ENCODE data around the gene SNX24.

The SNX24 gene

DNA sequence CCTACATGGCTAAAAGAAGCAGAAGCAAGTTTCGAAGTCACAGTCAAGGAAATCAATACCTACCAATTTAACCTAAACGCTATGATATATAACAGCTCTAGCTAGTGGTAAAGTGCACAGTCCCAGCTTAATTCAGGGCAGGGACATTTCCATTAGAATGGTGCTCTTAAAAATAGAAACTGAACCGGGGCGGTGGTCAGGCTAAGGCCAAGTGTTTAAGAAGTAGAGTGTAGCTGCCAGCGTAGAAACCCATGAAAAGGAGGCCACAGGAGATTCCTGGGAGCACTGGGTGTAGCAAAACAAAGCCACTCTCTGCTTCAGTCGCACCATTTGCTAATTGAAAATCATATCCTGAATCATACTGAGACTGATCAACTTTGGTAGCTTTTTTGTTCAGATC is 162.3 kb downstream of the SNX24 start:
- no peak for DNase-seq
- Mint-ChIP-seq H3K4me1 (no peaks in the 10 kb centered on the region), H3K9me3 (no peaks in the 10 kb centered on the region), H3K36me3 (ENCODE audit: low read depth) (peaks cover 16% of the 10 kb centered on the region), H3K4me3 (no peak overlapping the region), H3K27me3 (ENCODE audit: low read depth, poor library complexity) (peaks cover 3% of the 10 kb centered on the region), H3K27ac (no peak overlapping the region)
- TF ChIP-seq, protein P1, sequence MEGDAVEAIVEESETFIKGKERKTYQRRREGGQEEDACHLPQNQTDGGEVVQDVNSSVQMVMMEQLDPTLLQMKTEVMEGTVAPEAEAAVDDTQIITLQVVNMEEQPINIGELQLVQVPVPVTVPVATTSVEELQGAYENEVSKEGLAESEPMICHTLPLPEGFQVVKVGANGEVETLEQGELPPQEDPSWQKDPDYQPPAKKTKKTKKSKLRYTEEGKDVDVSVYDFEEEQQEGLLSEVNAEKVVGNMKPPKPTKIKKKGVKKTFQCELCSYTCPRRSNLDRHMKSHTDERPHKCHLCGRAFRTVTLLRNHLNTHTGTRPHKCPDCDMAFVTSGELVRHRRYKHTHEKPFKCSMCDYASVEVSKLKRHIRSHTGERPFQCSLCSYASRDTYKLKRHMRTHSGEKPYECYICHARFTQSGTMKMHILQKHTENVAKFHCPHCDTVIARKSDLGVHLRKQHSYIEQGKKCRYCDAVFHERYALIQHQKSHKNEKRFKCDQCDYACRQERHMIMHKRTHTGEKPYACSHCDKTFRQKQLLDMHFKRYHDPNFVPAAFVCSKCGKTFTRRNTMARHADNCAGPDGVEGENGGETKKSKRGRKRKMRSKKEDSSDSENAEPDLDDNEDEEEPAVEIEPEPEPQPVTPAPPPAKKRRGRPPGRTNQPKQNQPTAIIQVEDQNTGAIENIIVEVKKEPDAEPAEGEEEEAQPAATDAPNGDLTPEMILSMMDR (IDR thresholded peaks at IDR 0.05) = no peak

DNA sequence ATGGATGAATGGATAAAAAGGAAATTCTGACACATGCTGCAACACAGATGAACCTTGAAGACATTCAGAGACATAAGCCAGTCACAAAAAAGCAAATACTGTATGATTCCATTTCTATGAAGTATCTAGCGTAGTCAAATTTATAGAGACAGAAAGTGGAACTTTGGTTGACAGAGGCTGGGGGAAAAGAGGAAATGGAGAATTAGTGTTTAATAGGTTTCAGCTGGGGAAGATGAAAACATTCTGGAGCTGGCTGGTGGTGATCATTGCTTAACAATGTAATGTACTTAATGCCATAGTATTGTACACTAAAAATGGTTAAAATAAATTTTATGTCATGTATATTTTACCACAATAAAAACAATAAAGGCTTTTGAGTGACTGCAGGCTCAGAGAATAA is 166.9 kb downstream of the SNX24 start:
- TF ChIP-seq, protein P1 (IDR thresholded peaks at IDR 0.05) = no peak
- no peak for DNase-seq
- Mint-ChIP-seq H3K4me3 (no peak overlapping the region), H3K4me1 (no peaks in the 10 kb centered on the region), H3K36me3 (ENCODE audit: low read depth) (peaks cover 18% of the 10 kb centered on the region), H3K27ac (no peak overlapping the region), H3K27me3 (ENCODE audit: low read depth, poor library complexity) (no peaks in the 10 kb centered on the region), H3K9me3 (peaks cover 5% of the 10 kb centered on the region)

DNA sequence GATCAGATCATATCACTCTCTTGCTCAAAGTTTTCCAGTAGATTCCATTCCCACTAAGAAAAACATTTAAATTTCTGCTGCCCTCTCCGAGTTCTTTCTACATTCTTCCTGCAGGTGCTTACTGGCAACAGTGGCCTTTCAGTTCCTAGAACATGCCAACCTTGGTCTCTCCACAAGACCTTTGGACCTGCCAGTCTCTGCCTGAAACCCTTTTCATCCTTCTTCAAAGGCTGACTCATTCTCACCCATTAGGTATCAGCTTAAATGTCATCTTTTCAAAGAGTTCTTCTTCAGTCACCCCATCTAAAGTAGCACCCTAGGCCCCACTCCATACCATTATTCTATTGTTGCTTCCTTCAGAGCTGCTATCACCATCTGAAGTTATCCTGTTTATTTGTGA is 169.3 kb downstream of the SNX24 start:
- H3K27me3 Mint-ChIP-seq (ENCODE audit: low read depth, poor library complexity) = no peaks in the 10 kb centered on the region
- no peak for DNase-seq
- peaks cover 5% of the 10 kb centered on the region for H3K9me3 Mint-ChIP-seq
- H3K4me3 Mint-ChIP-seq = no peak overlapping the region
- TF ChIP-seq, protein P1 (IDR thresholded peaks at IDR 0.05) = no peak
- H3K36me3 Mint-ChIP-seq (ENCODE audit: low read depth) = peaks cover 13% of the 10 kb centered on the region
- no peaks in the 10 kb centered on the region for H3K4me1 Mint-ChIP-seq
- no peak overlapping the region for H3K27ac Mint-ChIP-seq

DNA sequence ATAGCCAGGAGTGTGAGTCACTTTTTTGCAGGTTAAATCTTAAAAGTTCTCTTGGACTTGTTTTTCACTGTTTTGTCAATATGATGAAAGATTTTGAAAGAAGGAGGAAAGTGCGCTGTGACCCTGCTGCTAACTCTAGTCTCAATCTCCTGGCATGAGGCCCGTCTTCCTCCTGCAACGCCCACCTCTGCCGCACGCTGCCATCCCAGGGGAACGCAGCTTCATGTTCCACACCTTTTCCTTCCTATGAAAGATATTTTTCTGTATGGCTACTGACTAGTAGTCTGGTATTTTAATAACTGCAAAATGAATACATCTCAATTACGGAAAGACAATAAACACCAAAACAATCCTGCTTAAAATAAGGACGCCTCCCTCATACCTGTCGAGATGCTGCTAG is 182.8 kb downstream of the SNX24 start:
- DNase-seq = no peak
- Mint-ChIP-seq H3K9me3 (no peaks in the 10 kb centered on the region), H3K4me1 (no peaks in the 10 kb centered on the region), H3K4me3 (no peak overlapping the region), H3K27ac (no peak overlapping the region), H3K36me3 (ENCODE audit: low read depth) (no peaks in the 10 kb centered on the region), H3K27me3 (ENCODE audit: low read depth, poor library complexity) (peaks cover 38% of the 10 kb centered on the region)
- TF ChIP-seq, protein P1 (IDR thresholded peaks at IDR 0.05) = no peak

DNA sequence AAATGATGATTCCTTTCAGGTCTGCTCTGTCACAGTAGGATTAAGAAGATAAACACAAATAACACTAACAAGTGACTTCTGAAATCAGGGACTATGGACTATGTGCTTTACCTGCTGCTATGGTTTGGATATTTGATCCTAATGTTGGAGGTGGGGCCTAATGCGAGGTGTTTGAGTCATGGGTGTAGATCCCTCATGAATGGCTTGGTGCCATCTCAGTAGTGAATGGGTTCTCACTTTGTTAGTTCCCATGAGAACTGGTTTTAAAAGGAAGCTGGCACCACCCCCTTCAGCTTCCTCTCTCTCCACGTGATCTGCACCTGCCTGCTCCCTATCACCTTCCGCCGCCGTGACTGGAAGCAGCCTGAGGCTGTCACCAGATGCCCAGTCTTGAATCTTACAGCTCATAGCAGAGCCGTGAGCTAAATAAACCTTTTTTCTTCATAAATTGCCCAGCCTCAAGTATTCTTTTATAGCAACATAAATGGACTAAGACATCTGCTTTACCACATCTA is 187.8 kb downstream of the SNX24 start:
- TF ChIP-seq, protein P1 (IDR thresholded peaks at IDR 0.05) = no peak
- no peaks in the 10 kb centered on the region for H3K36me3 Mint-ChIP-seq (ENCODE audit: low read depth)
- no peak overlapping the region for H3K27ac Mint-ChIP-seq
- no peaks in the 10 kb centered on the region for H3K9me3 Mint-ChIP-seq
- H3K27me3 Mint-ChIP-seq (ENCODE audit: low read depth, poor library complexity) = peaks cover 72% of the 10 kb centered on the region
- H3K4me3 Mint-ChIP-seq = no peak overlapping the region
- DNase-seq = no peak
- H3K4me1 Mint-ChIP-seq = peaks cover 14% of the 10 kb centered on the region

DNA sequence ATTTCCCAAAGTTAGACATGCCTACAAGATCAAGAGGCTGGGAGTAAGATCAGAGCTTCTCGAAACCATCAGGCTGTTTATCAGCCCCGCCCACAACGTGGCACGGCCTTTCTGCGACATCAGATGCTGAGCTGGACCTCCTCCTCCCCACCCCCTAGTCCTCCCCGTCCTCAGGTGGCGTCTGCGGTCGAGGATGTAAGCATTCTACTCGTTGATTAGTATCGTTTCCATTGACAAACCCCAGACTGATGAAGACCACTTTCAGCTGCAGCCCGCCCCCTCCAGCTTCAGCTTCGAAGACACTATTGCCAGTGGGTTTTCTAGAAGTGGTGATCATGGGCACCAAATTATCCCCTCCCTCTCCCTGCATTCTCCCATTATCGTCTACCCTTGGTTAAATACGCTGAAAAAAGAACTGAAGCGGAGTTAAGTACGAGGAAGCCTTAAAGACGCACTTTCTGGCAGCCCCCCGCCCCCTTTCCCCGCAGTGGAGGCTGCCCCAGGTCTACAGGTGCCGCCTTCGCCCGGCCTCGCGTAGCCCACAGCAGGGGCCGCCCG is 190.0 kb downstream of the SNX24 start:
- no peaks in the 10 kb centered on the region for H3K9me3 Mint-ChIP-seq
- TF ChIP-seq, protein P1 (IDR thresholded peaks at IDR 0.05) = no peak
- H3K36me3 Mint-ChIP-seq (ENCODE audit: low read depth) = no peaks in the 10 kb centered on the region
- H3K27me3 Mint-ChIP-seq (ENCODE audit: low read depth, poor library complexity) = peaks cover 84% of the 10 kb centered on the region
- no peak overlapping the region for H3K27ac Mint-ChIP-seq
- H3K4me3 Mint-ChIP-seq = peak overlapping the region; percentile 78
- H3K4me1 Mint-ChIP-seq = peaks cover 14% of the 10 kb centered on the region
- DNase-seq = peak; percentile 30

All from nephron progenitor cell (in vitro differentiated cells).